Endodermal cell (in vitro differentiated cells): ENCODE results near the gene VPS13D. TPM values are rescaled to one million over a fixed set of nuclear protein-coding genes. Genes with fewer than 3 reads are reported as not detected.

ENCODE experiments used
- DNase-seq: peaks from one replicate; pipeline ENCODE4 v3.0.0-alpha.2; 2017
- H3K27ac ChIP-seq: 2 replicates; pipeline ENCODE4 v1.5.1; 2013; ENCODE audit warnings: mild to moderate bottlenecking, low read depth, low read length, moderate library complexity
- H3K27me3 ChIP-seq: 2 replicates; pipeline ENCODE4 v1.6.1; 2013; ENCODE audit warnings: mild to moderate bottlenecking, low read length, moderate library complexity; ENCODE audit not compliant: insufficient read depth, control insufficient read depth, poor library complexity, severe bottlenecking
- H3K36me3 ChIP-seq: 2 replicates; pipeline ENCODE4 v1.7.0; 2013; ENCODE audit warnings: mild to moderate bottlenecking, low read length, moderate library complexity; ENCODE audit not compliant: control insufficient read depth, insufficient read depth
- H3K4me1 ChIP-seq: one replicate; pipeline ENCODE4 v1.7.0; 2013; ENCODE audit warnings: low read length; ENCODE audit not compliant: control insufficient read depth, insufficient read depth
- H3K4me3 ChIP-seq: 2 replicates; pipeline ENCODE4 v1.5.1; 2013; ENCODE audit warnings: mild to moderate bottlenecking, low read length, moderate library complexity
- H3K9ac ChIP-seq: 2 replicates; pipeline ENCODE4 v1.6.1; 2013; ENCODE audit warnings: mild to moderate bottlenecking, low read length, moderate library complexity; ENCODE audit not compliant: poor library complexity, severe bottlenecking; ENCODE audit errors: extremely low read depth
- H3K9me3 ChIP-seq: 2 replicates; pipeline ENCODE4 v1.6.1; 2013; ENCODE audit warnings: mild to moderate bottlenecking, low read length, moderate library complexity; ENCODE audit not compliant: control insufficient read depth
- H3K27ac Mint-ChIP-seq: 2 replicates; pipeline ENCODE4 v1.8.0; 2020; ENCODE audit warnings: mixed read lengths
- H3K27me3 Mint-ChIP-seq: 2 replicates; pipeline ENCODE4 v1.8.0; 2021; ENCODE audit warnings: mild to moderate bottlenecking, mixed read lengths; ENCODE audit not compliant: insufficient read depth
- H3K36me3 Mint-ChIP-seq: 2 replicates; pipeline ENCODE4 v1.8.0; 2020; ENCODE audit warnings: low read depth, mixed read lengths
- H3K4me1 Mint-ChIP-seq: 2 replicates; pipeline ENCODE4 v1.8.0; 2020; ENCODE audit warnings: mixed read lengths
- H3K4me3 Mint-ChIP-seq: 2 replicates; pipeline ENCODE4 v1.8.0; 2020; ENCODE audit warnings: mild to moderate bottlenecking, moderate library complexity, mixed read lengths
- H3K9me3 Mint-ChIP-seq: 2 replicates; pipeline ENCODE4 v1.8.0; 2020; ENCODE audit warnings: mild to moderate bottlenecking, mixed read lengths
- WGBS, 2 experiments: methylation state at CpG; one replicate each; pipeline versions ENCODE4 v1.1.5 to v1.1.7; 2013; ENCODE audit warnings: missing lambda C conversion rate in 2 of 2, mixed read lengths in 1 of 2; ENCODE audit not compliant: insufficient coverage in 1 of 2, insufficient read length in 1 of 2; 5-methylcytosine and 5-hydroxymethylcytosine counted together
- total RNA-seq, 2 donors: library from RNA; stranded (reverse); fragmentation: NEBNext Ultra II Directional in 1 of 2; extraction: Animal tissue kit (Norgen Biotek cat#: 25700) in 1 of 2; gene quantifications; 2 replicates in 1 of 2; 3 replicates in 1 of 2; pipeline ENCODE4 v1.2.1, GENCODE V29; 2021
- TF ChIP-seq, protein P1 (sequence below): fragments of 200-600 bp; sonication (generic); conservative IDR thresholded peaks from 2 replicates; pipeline ENCODE4 v1.5.0; 2021; ENCODE audit warnings: antibody characterized with exemption, mild to moderate bottlenecking

VPS13D gene
- total RNA-seq, 2 donors from 2014 or later, result 32.5 to 36.7 TPM

DNA sequence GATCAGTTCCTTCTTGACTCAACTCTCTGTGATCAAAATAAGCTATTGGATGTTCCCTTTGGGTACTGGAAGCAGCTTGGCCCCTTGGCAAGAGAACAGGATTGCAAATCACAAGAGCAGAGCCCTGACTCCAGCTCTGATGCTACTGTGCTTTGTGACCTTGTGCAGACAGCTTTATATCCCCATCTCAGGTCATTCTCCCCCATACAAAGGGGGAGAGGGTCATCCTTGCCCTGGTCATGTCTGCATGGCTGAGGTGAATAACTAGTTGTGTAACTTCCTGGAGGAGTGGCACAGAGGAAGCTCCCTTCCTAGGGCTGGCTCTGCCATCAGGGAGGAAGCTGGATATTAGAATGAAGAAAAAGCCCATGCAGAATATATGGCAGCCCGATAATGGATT is 245.3 kb downstream of the VPS13D start:
- H3K27ac ChIP-seq, result no peak overlapping the region
- H3K4me3 Mint-ChIP-seq, result no peak overlapping the region
- no peak overlapping the region for H3K9ac ChIP-seq
- H3K9me3 ChIP-seq, result peaks cover 32% of the 10 kb centered on the region
- H3K4me1 ChIP-seq, result no peaks in the 10 kb centered on the region
- no peak for DNase-seq
- H3K36me3 ChIP-seq, result peaks cover 24% of the 10 kb centered on the region
- no peaks in the 10 kb centered on the region for H3K27me3 Mint-ChIP-seq
- H3K27ac Mint-ChIP-seq, result no peak overlapping the region
- H3K36me3 Mint-ChIP-seq, result peaks cover 48% of the 10 kb centered on the region
- no peak overlapping the region for H3K4me3 ChIP-seq
- TF ChIP-seq, protein P1, sequence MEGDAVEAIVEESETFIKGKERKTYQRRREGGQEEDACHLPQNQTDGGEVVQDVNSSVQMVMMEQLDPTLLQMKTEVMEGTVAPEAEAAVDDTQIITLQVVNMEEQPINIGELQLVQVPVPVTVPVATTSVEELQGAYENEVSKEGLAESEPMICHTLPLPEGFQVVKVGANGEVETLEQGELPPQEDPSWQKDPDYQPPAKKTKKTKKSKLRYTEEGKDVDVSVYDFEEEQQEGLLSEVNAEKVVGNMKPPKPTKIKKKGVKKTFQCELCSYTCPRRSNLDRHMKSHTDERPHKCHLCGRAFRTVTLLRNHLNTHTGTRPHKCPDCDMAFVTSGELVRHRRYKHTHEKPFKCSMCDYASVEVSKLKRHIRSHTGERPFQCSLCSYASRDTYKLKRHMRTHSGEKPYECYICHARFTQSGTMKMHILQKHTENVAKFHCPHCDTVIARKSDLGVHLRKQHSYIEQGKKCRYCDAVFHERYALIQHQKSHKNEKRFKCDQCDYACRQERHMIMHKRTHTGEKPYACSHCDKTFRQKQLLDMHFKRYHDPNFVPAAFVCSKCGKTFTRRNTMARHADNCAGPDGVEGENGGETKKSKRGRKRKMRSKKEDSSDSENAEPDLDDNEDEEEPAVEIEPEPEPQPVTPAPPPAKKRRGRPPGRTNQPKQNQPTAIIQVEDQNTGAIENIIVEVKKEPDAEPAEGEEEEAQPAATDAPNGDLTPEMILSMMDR, result no peak
- H3K9me3 Mint-ChIP-seq, result peaks cover 31% of the 10 kb centered on the region
- no peaks in the 10 kb centered on the region for H3K27me3 ChIP-seq
- peaks cover 10% of the 10 kb centered on the region for H3K4me1 Mint-ChIP-seq
- 83% methylated on average over 1 of the region's 1 CpG; no CpG with 5 or more reads in 1 of the 2 experiments for WGBS, 2 experiments

DNA sequence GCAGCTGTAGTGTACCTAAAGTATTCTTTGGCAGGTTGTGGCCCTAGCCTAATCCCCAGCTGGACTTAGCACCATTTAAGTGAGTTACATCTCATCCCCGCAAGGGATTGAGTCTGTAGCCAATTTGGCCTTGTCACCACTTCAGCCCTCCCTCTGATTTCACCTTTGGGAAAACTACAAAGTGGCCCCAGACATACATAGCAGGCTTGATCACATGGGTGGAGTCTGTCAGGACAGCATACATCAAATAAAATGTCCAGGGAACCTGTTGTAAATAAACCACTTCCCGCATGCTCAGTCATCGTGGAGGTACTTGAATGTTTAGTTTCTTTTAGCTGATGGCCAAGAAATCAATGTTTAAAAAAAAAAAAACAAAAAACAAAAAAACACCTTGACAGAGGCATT is 245.7 kb downstream of the VPS13D start:
- H3K4me1 Mint-ChIP-seq, result peaks cover 10% of the 10 kb centered on the region

GRCh38 chr1:12475947-12476346 is 246.1 kb downstream of the VPS13D start:
- H3K9ac ChIP-seq, result no peak overlapping the region
- peaks cover 10% of the 10 kb centered on the region for H3K4me1 Mint-ChIP-seq
- TF ChIP-seq, protein P1, result no peak
- no peak overlapping the region for H3K27ac ChIP-seq
- peaks cover 48% of the 10 kb centered on the region for H3K36me3 Mint-ChIP-seq
- no peak overlapping the region for H3K4me3 ChIP-seq
- H3K4me1 ChIP-seq, result no peaks in the 10 kb centered on the region
- WGBS, 2 experiments, result 89 to 97% methylated on average over 2 of the region's 2 CpGs
- no peak for DNase-seq
- peaks cover 32% of the 10 kb centered on the region for H3K9me3 ChIP-seq
- H3K27me3 ChIP-seq, result no peaks in the 10 kb centered on the region
- no peak overlapping the region for H3K27ac Mint-ChIP-seq
- H3K4me3 Mint-ChIP-seq, result no peak overlapping the region
- H3K27me3 Mint-ChIP-seq, result no peaks in the 10 kb centered on the region
- peaks cover 24% of the 10 kb centered on the region for H3K36me3 ChIP-seq
- peaks cover 31% of the 10 kb centered on the region for H3K9me3 Mint-ChIP-seq

More for the DNA sequence above, 245.7 kb downstream of the VPS13D start:
- Histone ChIP-seq H3K4me1 (no peaks in the 10 kb centered on the region), H3K4me3 (no peak overlapping the region), H3K9ac (no peak overlapping the region), H3K27me3 (no peaks in the 10 kb centered on the region), H3K9me3 (peaks cover 32% of the 10 kb centered on the region), H3K27ac (no peak overlapping the region), H3K36me3 (peaks cover 24% of the 10 kb centered on the region)
- DNase-seq, result no peak
- 91 to 95% methylated on average over 3 of the region's 3 CpGs for WGBS, 2 experiments
- H3K9me3 Mint-ChIP-seq, result peaks cover 31% of the 10 kb centered on the region
- peaks cover 48% of the 10 kb centered on the region for H3K36me3 Mint-ChIP-seq
- TF ChIP-seq, protein P1, result no peak
- no peak overlapping the region for H3K27ac Mint-ChIP-seq
- no peak overlapping the region for H3K4me3 Mint-ChIP-seq
- H3K27me3 Mint-ChIP-seq, result no peaks in the 10 kb centered on the region
